HL-60 (cell line): ENCODE results near the gene SPRR2G.
"Not testable (repeated sequence)": the region's sequence is repeated elsewhere in the genome, so short reads cannot be mapped to it uniquely, and the experiment has no call there.

ENCODE experiments used
- DNase-seq, 2 experiments: peaks; one replicate each; pipeline ENCODE4 v3.0.0-alpha.2; 2010 to 2020; ENCODE audit warnings: low read depth in 1 of 2, low spot score in 1 of 2
- H3K27ac ChIP-seq: fragments of 250-450 bp; sonication (Bioruptor Pico); replicated peaks from 2 replicates; pipeline ENCODE4 v1.5.1; 2020; ENCODE audit warnings: mild to moderate bottlenecking, moderate library complexity
- H3K27me3 ChIP-seq: fragments of 250-450 bp; sonication (Bioruptor Pico); 2 replicates; pipeline ENCODE4 v1.5.1; 2021; ENCODE audit warnings: mild to moderate bottlenecking, moderate library complexity; ENCODE audit not compliant: insufficient read depth, poor library complexity, severe bottlenecking
- H3K4me3 ChIP-seq: replicated peaks from 2 replicates; pipeline ENCODE4 v1.5.1; 2011; ENCODE audit warnings: mild to moderate bottlenecking, control low read depth, low read length; ENCODE audit not compliant: insufficient read depth
- CTCF ChIP-seq: IDR thresholded peaks from one replicate; pipeline ENCODE4 v1.5.1; 2011; ENCODE audit warnings: low read length, control low read depth, inconsistent platforms; ENCODE audit not compliant: insufficient read depth
- GABPA ChIP-seq: IDR thresholded peaks from 2 replicates; pipeline ENCODE4 v1.6.1; 2012; ENCODE audit warnings: low read depth
- POLR2AphosphoS5 ChIP-seq: IDR thresholded peaks from 2 replicates; pipeline ENCODE4 v1.6.1; 2012; ENCODE audit warnings: low read depth
- REST ChIP-seq: IDR thresholded peaks from 2 replicates; pipeline ENCODE4 v1.6.1; 2012; ENCODE audit warnings: low read depth; ENCODE audit not compliant: insufficient replicate concordance
- SPI1 ChIP-seq: IDR thresholded peaks from 2 replicates; pipeline ENCODE4 v1.6.1; 2012; ENCODE audit warnings: low read depth, mild to moderate bottlenecking, borderline replicate concordance

The SPRR2G gene

GRCh38 chr1:153122831-153123421 lies 27.8 kb downstream of the SPRR2G start:
- peaks cover 5% of the 10 kb centered on the region for H3K27me3 ChIP-seq
- DNase-seq, result no peak
- no peak overlapping the region for H3K27ac ChIP-seq
- no peak overlapping the region for H3K4me3 ChIP-seq
- TF ChIP-seq REST (no peak), CTCF (no peak), POLR2AphosphoS5 (no peak), SPI1 (no peak)

GRCh38 chr1:153120945-153121344 lies 29.7 kb downstream of the SPRR2G start:
- Histone ChIP-seq H3K27me3 (peaks cover 5% of the 10 kb centered on the region), H3K4me3 (no peak overlapping the region), H3K27ac (no peak overlapping the region)
- TF ChIP-seq POLR2AphosphoS5, result no peak
- no peak for TF ChIP-seq CTCF
- no peak for TF ChIP-seq GABPA
- no peak for TF ChIP-seq SPI1
- TF ChIP-seq REST, result no peak
- DNase-seq, result no peak

- no peak for DNase-seq
- no peak overlapping the region for H3K4me3 ChIP-seq
- H3K27me3 ChIP-seq, result peaks cover 5% of the 10 kb centered on the region
- no peak for TF ChIP-seq CTCF
- TF ChIP-seq GABPA, result no peak
- TF ChIP-seq REST, result no peak
- TF ChIP-seq POLR2AphosphoS5, result no peak
- no peak for TF ChIP-seq SPI1
- H3K27ac ChIP-seq, result no peak overlapping the region
Measured at GRCh38 chr1:153119491-153119971, 31.2 kb downstream of the SPRR2G start.

GRCh38 chr1:153115264-153115663 lies 35.4 kb downstream of the SPRR2G start:
- DNase-seq, H3K27ac ChIP-seq, H3K4me3 ChIP-seq, H3K27me3 ChIP-seq: not testable (repeated sequence)
